Measurements from ENCODE around the gene TRNP1.

DNA sequence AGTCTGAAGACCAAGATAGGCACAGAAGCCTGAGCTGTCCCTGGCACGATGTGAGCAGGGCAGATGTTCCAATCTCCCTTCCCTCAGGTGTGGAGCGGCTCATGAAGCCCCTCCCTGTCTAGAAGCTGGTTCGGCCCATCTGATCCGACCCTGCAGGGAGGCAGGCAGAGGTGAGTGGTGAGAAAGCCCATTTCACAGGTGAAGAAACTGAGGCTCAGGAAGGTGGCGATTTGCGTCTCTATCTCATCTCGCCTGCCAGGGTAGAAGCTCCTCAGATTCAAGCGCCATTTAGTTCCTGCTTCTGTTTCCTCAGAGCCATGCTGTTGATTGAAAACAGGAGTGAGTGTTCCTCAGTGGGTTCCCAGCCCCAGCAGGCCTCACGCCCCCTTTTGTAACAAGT is 36.0 kb downstream of the TRNP1 start:
- TF ChIP-seq CTCF (IDR thresholded peaks at IDR 0.05): no peak
- no peak for TF ChIP-seq POLR2A (IDR thresholded peaks at IDR 0.05)
